HG02943 (cell line): ENCODE measurements around the gene SCGB1C2.

ENCODE experiments used
- ATAC-seq: cut with Tn5 transposase; IDR thresholded peaks from one replicate; pipeline ENCODE4 v1.9.1; 2021; ENCODE audit warnings: mild to moderate bottlenecking, low read depth, moderate library complexity; ENCODE audit not compliant: unreplicated experiment

SCGB1C2 gene

DNA sequence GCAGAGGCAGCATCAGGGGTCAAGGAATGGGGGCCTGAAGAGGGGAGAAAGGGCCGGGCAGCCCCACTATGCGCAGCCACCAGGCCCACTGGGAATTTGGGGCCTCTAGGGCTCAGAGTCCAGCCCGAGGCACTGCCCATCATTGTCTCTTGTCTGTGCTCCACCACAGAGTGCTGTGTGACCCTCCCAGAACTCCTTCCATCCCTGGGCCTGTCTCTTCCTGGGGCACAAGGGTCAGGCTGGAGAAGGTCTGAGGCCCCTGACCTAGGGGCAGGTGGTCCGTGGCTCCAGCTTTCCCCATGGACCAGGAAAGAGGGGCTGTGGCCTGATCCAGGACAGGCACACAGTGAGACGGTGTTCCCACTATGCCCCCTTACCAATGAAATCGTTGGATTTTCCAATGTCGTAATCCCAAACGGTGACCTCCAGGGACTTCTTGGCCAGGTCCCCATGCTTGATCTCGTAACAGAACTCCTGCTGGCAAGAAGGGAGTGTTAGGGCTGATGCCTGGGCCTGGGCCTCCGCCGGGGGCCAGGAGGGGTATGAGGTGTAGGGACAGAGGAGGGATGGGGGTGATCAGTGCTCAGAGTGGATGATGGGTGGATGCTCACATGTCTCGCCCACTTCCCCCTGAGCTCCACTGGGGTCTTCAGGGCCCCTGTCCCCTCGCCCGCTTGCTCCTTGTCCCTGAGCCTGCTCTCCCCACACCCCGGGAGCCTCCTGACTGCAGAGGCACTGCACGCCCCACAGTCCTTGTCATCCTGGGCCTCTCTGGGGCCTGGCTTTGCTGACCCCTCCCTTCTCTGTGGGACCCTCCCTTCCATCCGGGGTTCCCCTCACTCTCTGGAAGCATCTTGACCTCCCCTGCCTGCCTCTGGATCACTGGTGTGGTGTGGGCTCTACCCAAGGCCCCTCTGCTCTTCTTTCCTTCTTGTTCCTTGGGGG lies 10.7 kb downstream of the SCGB1C2 start:
- ATAC-seq = no peak

DNA sequence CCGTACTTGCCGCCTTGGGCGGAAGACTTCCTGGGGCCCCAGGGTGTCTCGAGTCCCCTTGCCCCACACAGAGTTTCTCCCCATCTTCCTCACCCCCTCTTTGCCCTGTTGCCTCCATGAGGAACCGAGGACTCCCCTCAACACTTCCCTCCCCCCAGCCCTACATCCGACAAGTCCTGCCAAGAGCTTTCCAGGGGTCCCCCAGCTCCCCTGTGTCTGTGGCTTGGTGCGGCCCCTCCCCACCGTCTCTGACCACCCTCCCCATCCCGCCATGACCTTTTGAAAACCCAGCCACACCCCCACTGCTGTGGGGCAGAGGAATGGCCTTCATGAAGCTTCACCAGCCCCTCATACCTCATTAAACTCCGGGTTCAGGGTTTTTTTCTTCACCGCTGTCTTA lies 11.4 kb downstream of the SCGB1C2 start:
- ATAC-seq = no peak

DNA sequence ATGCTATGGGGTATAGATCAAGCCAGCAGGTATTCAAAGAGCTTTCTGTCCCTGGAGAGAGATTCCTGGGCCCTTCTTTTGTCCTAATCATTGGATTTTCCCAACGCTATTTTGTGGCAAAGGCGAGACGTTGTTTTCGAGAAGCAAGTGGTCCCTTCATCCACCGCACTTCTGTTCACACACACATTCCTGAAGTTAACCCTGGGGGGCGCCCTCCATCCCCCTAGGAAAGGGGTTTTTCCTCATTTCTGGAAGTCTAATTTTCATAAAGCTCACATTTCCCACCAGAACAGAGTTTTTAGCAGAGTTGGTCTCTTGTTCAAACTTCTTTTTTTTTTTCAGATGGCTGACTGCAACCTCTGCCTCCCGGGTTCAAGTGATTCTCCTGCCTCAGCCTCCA lies 11.9 kb downstream of the SCGB1C2 start:
- no peak for ATAC-seq

DNA sequence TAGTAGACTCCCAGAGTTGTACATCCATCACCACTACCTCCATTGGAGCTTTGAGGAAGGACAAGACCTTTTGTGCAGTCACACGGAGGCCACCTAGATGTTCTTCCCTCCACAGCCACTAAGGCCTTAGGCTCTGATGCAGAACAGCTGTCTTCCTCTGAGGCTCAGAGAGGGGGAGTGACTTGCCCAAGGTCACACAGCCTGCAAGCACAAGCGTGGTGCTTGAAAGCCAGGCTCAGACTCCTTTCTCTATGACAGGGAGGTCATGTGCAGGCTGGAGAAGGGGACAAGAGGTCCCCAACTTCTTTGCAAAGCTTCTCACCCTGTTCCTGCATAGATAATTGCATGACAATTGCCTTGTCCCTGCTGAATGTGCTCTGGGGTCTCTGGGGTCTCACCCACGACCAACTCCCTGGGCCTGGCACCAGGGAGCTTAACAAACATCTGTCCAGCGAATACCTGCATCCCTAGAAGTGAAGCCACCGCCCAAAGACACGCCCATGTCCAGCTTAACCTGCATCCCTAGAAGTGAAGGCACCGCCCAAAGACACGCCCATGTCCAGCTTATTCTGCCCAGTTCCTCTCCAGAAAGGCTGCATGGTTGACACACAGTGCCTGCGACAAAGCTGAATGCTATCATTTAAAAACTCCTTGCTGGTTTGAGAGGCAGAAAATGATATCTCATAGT lies 12.7 kb downstream of the SCGB1C2 start:
- no peak for ATAC-seq

- ATAC-seq = no peak
Measured at GRCh38 chr17:151004-151403, 13.6 kb downstream of the SCGB1C2 start.

DNA sequence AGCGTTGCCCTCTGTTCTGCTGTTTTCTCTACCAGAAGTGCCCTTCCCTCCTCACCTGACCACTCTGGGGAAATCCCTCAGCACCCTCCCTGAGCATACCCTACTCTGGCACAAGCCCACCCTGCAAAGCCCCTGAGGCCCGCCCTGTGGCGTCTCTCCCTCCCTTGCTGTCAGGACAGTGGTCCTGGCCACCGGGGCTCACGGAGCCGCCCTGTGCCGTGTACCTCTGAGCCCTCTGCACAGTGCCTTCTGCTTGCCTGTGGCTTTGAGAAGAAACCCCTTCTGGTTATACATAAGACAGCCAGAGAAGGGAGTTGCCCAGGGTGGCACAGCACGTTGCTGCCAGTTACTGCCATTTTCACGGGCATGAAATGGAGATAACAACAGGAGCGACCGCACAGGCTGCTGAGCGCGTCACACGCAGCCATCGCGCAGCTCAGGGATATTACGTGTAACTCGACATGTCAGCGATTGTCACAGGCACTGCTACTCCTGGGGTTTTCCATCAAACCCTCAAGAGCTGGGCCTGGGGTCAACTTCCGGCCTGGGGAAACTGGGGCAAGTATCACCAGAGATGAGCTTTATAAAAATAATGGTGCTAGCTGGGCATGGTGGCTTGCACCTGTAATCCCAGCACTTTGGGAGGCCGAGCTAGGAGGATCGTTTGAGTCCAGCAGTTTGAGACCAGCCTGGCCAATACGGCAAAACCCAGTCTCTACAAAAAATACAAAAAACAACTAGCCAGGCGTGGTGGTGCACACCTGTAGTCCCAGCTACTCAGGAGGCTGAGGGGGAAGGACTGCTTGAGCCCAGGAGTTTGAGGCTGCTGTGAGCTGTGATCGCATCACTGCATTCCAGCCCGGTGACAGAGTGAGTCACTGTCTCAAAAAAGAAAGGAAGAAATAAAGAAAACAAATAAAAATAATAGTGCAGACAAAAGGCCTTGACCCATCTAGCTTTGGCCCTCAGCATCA lies 14.8 kb downstream of the SCGB1C2 start:
- no peak for ATAC-seq

- ATAC-seq = no peak
Measured at GRCh38 chr17:152860-153420, 15.6 kb downstream of the SCGB1C2 start.

GRCh38 chr17:153851-154250 lies 16.5 kb downstream of the SCGB1C2 start:
- ATAC-seq = no peak

DNA sequence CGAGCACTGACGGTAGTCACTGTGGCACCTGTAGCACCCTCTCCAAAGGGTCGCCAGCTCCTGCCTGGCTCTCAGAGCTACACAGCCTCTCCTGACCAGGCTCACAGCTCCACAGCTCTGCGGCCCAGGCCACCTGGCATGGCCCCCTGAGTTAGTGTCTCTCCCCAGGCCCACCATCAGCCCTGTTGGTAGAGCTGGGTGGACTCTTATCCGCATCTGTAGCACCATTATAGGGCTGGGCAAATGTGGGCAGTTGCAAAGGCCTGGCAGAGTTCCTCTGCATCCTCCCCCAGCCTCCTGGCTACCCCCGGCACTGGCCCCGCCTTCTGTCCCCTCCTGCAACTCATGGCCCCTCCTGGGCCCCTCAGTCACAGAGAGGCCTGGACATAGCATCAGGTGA lies 18.2 kb downstream of the SCGB1C2 start:
- no peak for ATAC-seq

GRCh38 chr17:156094-156621 lies 18.8 kb downstream of the SCGB1C2 start:
- ATAC-seq = no peak

- ATAC-seq = no peak
Measured at GRCh38 chr17:156946-157345, 19.6 kb downstream of the SCGB1C2 start.

DNA sequence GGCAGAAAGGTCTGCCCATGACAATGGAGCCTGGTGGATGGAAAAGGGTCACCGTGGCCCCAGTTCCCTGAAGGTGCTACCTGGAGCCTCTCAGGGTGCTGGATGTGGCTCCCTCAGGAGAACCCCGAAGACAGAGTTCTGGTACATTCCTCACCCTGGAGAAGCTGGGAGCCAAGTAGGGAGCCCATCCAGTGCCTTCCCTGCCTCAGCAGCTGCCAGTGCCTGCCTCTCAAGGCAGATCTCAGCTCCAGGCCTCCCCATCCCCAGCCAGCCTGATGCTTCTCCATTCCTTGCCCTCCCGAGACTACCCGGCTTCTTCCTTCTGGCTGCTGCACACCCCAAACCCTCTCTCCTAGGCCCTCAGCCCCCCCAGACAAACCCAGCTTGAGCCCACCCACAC lies 20.5 kb downstream of the SCGB1C2 start:
- ATAC-seq = no peak

GRCh38 chr17:158379-158778 lies 21.0 kb downstream of the SCGB1C2 start:
- no peak for ATAC-seq

- no peak for ATAC-seq
Measured at GRCh38 chr17:159609-160008, 22.2 kb downstream of the SCGB1C2 start.

- ATAC-seq = no peak
Measured at GRCh38 chr17:160336-160735, 23.0 kb downstream of the SCGB1C2 start.

DNA sequence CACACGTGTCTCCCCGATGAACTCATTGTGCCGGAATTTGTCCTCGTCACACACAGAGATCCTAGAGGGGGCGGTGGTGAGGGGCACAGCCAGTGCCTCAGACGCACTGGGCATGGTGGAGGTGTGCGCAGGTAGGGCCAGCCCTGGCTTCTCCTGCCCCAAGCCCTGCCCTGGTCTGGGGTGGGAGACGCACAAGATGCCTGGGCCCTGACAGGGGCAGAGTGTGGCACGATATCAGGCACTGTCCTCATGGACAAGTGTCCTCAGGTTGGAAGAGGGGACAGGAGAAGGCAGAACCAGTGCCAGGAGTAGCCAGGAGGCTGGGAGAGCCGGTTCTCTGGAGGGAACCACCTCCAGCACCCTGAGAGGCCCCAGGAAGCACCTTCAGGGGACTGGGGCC lies 24.1 kb downstream of the SCGB1C2 start:
- ATAC-seq = no peak

DNA sequence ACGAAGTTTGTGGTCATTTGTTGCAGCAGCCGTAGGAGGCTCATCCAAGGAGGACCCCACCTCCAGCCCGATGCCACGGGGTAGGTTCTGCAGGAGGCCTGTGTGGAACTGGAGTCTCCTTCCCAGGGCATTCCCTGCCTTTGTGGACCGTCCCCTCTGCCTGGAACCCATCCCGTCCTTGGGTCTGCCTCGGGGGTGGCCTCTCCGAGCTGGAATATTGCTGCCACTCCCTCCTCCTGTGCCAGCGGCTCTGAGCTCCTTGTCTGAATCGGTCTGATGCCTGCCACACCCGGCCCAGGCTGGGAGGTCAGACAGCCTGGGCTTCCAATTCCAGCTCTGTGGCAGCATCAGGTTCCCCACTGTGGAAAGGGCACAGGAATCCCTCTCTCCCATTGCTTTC lies 25.3 kb downstream of the SCGB1C2 start:
- ATAC-seq = no peak

DNA sequence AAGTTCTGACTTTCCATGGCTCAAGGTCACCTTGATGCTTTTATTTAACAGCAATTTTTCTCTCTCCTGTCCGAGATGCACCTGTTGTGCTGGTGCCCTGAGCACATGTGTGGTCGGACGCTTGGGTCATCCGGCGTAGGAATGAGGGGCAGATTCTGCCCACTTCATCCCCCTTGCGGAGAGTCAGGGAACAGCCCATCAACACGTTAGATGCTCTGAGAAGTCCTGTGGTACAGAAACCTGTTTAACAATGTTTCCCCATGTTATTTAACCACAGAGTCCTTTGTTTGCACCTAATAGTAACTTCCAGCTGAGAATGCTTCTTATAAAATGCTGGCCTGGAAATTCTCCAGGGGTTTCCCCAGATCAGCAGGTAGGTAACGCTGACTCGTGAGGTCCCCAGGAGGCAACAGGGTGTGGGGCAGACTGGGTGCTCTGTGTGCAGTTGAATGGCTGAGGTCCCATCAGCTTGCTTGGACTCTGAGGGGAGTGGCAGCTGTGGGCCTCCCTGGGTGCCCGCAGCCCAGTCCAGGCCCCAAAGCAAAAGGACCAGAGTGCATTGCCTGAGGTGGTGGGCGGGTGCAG lies 26.2 kb downstream of the SCGB1C2 start:
- no peak for ATAC-seq

DNA sequence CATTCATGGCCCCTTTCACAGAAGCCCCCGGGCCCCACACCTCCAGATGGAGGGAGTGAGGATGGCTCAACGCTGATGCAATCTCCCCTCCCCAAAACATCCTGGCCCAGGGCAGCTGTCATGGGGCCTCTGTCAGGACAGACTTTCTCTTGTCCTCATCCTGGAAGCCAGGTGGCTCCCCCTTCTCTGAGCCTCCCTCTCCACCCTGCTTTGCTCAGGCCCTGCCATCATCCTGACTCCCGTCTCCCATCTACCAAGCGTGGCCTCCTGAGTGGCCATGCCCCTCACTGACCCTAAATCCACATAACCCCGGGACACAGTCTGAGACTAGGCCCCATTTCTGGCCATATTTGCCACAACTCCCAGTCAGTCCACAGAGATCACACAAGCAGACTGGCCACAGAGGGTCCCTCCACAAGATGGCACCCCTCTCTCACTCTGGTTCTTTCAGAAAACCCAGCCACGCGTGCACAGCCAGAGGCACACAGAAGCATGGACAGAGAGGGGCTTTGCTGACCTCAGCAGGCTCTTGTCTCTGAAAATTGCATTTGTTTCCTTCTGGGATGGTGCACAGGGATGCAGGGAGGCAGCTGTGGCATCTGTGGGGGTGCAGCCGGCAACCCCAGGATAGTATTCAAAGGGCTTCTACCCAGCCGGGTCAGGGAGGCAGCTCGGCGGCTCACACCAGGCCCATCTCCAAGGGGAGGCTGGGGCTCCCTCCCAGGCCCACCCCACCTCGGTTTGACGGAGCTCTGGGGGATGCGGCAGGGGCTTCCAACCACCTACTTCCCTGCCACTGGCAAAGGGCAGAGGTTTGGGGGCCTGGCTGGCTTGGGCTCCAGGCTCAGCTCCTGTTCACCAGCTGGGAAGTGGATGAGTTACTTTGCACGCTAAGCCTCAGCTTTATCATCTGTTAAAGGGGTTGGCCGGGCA lies 27.2 kb downstream of the SCGB1C2 start:
- ATAC-seq = no peak
